ENCODE measurements around the gene TAS2R14. TPM values are rescaled to one million over a fixed set of nuclear protein-coding genes. Genes with fewer than 3 reads are reported as not detected.

Gene TAS2R14
- polyA plus RNA-seq, 1 donor from 2014 or later, result 14.9 TPM

DNA sequence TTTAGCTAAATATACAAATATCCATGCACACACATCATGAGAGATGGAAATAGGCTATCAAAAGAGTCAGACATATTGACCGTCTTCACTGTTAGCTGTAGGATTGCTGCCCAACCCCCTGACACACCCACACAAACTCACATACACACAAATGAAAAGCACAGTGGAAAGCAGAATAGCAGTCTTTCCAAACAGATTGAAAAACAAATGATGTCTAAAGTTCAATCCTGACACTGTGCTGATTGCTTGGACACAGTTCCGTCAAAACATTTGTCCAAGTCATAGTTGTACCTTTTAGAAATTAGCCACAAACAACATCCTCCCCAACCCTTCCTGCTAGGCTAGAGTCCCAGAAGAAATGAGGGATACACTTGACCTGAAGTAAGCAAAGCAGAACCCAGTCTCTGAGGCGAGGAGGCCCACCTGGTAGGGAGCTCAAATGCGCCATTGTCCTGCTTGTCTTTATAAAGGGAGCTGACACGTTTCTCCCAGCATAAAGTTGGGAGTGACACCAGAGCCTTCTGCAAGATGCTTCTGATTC lies 10.2 kb downstream of the TAS2R14 start, which contains the start of gene PRH2:
Gene PRH2, plus strand, starts transcription at position 491 of the 541 bp plus-strand sequence. Its CDS starts 38 bp downstream, at position 529.
- no peak within 1 kb of the TSS for H2AFZ ChIP-seq (ENCODE audit: low read depth, low read length)
- no peak within 1 kb of the TSS for H3K9ac ChIP-seq (ENCODE audit: low read length)
- no peaks in the 10 kb centered on the region for H3K36me3 ChIP-seq (ENCODE audit: insufficient read depth, low read length)
- no peaks in the 10 kb centered on the region for H3F3A ChIP-seq (ENCODE audit: insufficient read depth, low read length, poor library complexity, severe bottlenecking)
- no peaks in the 10 kb centered on the region for H3K79me2 ChIP-seq (replicated peaks; ENCODE audit: insufficient read depth, low read length)
- H3K9me3 ChIP-seq (ENCODE audit: low read length), result no peaks in the 10 kb centered on the region
- H4K20me1 ChIP-seq (ENCODE audit: insufficient read depth), result no peaks in the 10 kb centered on the region
- no peak within 1 kb of the TSS for H3K27ac ChIP-seq (ENCODE audit: low read length)
- H3K4me2 ChIP-seq (ENCODE audit: low read length), result no peak within 1 kb of the TSS
- no peak for TF ChIP-seq TAF1 (IDR thresholded peaks at IDR 0.05; ENCODE audit: low read depth)
- TF ChIP-seq POLR2AphosphoS5 (IDR thresholded peaks at IDR 0.05), result no peak
- TF ChIP-seq RAD21 (conservative IDR thresholded peaks at IDR 0.05), result no peak
- no peak for TF ChIP-seq EP300 (conservative IDR thresholded peaks at IDR 0.05; ENCODE audit: poor library complexity, severe bottlenecking)
- no peak for TF ChIP-seq SMC3 (conservative IDR thresholded peaks at IDR 0.05; ENCODE audit: poor library complexity)
- TF ChIP-seq, protein P1, sequence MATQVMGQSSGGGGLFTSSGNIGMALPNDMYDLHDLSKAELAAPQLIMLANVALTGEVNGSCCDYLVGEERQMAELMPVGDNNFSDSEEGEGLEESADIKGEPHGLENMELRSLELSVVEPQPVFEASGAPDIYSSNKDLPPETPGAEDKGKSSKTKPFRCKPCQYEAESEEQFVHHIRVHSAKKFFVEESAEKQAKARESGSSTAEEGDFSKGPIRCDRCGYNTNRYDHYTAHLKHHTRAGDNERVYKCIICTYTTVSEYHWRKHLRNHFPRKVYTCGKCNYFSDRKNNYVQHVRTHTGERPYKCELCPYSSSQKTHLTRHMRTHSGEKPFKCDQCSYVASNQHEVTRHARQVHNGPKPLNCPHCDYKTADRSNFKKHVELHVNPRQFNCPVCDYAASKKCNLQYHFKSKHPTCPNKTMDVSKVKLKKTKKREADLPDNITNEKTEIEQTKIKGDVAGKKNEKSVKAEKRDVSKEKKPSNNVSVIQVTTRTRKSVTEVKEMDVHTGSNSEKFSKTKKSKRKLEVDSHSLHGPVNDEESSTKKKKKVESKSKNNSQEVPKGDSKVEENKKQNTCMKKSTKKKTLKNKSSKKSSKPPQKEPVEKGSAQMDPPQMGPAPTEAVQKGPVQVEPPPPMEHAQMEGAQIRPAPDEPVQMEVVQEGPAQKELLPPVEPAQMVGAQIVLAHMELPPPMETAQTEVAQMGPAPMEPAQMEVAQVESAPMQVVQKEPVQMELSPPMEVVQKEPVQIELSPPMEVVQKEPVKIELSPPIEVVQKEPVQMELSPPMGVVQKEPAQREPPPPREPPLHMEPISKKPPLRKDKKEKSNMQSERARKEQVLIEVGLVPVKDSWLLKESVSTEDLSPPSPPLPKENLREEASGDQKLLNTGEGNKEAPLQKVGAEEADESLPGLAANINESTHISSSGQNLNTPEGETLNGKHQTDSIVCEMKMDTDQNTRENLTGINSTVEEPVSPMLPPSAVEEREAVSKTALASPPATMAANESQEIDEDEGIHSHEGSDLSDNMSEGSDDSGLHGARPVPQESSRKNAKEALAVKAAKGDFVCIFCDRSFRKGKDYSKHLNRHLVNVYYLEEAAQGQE (IDR thresholded peaks at IDR 0.05; ENCODE audit: borderline replicate concordance), result no peak
- TF ChIP-seq EZH2 (IDR thresholded peaks at IDR 0.05; ENCODE audit: borderline replicate concordance, insufficient read depth, low read length, poor library complexity, severe bottlenecking), result no peak
- TF ChIP-seq, protein P2, sequence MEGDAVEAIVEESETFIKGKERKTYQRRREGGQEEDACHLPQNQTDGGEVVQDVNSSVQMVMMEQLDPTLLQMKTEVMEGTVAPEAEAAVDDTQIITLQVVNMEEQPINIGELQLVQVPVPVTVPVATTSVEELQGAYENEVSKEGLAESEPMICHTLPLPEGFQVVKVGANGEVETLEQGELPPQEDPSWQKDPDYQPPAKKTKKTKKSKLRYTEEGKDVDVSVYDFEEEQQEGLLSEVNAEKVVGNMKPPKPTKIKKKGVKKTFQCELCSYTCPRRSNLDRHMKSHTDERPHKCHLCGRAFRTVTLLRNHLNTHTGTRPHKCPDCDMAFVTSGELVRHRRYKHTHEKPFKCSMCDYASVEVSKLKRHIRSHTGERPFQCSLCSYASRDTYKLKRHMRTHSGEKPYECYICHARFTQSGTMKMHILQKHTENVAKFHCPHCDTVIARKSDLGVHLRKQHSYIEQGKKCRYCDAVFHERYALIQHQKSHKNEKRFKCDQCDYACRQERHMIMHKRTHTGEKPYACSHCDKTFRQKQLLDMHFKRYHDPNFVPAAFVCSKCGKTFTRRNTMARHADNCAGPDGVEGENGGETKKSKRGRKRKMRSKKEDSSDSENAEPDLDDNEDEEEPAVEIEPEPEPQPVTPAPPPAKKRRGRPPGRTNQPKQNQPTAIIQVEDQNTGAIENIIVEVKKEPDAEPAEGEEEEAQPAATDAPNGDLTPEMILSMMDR (IDR thresholded peaks at IDR 0.05; ENCODE audit: poor library complexity, severe bottlenecking), result no peak
- no peak for TF ChIP-seq MXI1 (conservative IDR thresholded peaks at IDR 0.05; ENCODE audit: poor library complexity, severe bottlenecking)
- no peaks in the 10 kb centered on the region for H3K27me3 ChIP-seq (ENCODE audit: insufficient read depth, low read depth, low read length)
- no peak within 1 kb of the TSS for H3K4me3 ChIP-seq (ENCODE audit: low read length)
- no peaks in the 10 kb centered on the region for H3K9me2 ChIP-seq (ENCODE audit: insufficient read depth, low read length)

DNA sequence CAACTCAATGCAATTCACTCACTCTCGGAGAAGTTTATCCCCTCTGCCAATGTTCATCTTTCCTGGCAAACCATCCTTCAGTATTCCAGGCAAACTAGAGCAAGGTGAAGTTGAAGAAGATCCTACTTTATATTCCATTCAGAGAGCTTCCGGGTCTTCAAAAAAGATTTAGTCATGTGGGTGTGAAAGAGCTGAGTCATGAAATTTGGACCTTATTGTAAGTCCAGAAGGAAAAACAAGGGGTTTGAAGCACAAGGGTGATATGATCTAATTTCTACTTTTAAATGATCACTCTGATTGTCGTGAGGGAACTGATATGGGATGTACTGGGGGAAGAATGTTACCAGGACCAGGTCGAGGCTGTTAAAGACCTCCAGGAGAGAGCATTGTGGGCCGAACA lies 12.8 kb downstream of the TAS2R14 start:
- Histone ChIP-seq H3K9ac (ENCODE audit: low read length) (no peak overlapping the region), H3K9me2 (ENCODE audit: insufficient read depth, low read length) (no peaks in the 10 kb centered on the region), H3K9me3 (ENCODE audit: low read length) (no peaks in the 10 kb centered on the region), H3K27ac (ENCODE audit: low read length) (no peak overlapping the region), H3K27me3 (ENCODE audit: insufficient read depth, low read depth, low read length) (no peaks in the 10 kb centered on the region), H3K79me2 (replicated peaks; ENCODE audit: insufficient read depth, low read length) (no peaks in the 10 kb centered on the region), H4K20me1 (ENCODE audit: insufficient read depth) (no peaks in the 10 kb centered on the region), H3F3A (ENCODE audit: insufficient read depth, low read length, poor library complexity, severe bottlenecking) (no peaks in the 10 kb centered on the region), H3K4me2 (ENCODE audit: low read length) (no peak overlapping the region), H3K36me3 (ENCODE audit: insufficient read depth, low read length) (no peaks in the 10 kb centered on the region), H2AFZ (ENCODE audit: low read depth, low read length) (no peak overlapping the region), H3K4me3 (ENCODE audit: low read length) (no peak overlapping the region)
- TF ChIP-seq EP300 (conservative IDR thresholded peaks at IDR 0.05; ENCODE audit: poor library complexity, severe bottlenecking) (no peak), SMC3 (conservative IDR thresholded peaks at IDR 0.05; ENCODE audit: poor library complexity) (no peak), MXI1 (conservative IDR thresholded peaks at IDR 0.05; ENCODE audit: poor library complexity, severe bottlenecking) (no peak)
- TF ChIP-seq, protein P2 (IDR thresholded peaks at IDR 0.05; ENCODE audit: poor library complexity, severe bottlenecking), result no peak

Data from neural cell (in vitro differentiated cells).